GM18909 (cell line): Measurements from ENCODE around the gene TNFRSF1B.

Experiments used
- ATAC-seq: cut with Tn5 transposase; IDR thresholded peaks from one replicate; pipeline ENCODE4 v1.9.1; 2021; ENCODE audit warnings: mild to moderate bottlenecking; ENCODE audit not compliant: unreplicated experiment, poor library complexity

The TNFRSF1B gene

GRCh38 chr1:12186679-12186985 lies 19.8 kb downstream of the TNFRSF1B start:
- ATAC-seq = no peak

GRCh38 chr1:12188115-12188514 lies 21.3 kb downstream of the TNFRSF1B start:
- no peak for ATAC-seq

DNA sequence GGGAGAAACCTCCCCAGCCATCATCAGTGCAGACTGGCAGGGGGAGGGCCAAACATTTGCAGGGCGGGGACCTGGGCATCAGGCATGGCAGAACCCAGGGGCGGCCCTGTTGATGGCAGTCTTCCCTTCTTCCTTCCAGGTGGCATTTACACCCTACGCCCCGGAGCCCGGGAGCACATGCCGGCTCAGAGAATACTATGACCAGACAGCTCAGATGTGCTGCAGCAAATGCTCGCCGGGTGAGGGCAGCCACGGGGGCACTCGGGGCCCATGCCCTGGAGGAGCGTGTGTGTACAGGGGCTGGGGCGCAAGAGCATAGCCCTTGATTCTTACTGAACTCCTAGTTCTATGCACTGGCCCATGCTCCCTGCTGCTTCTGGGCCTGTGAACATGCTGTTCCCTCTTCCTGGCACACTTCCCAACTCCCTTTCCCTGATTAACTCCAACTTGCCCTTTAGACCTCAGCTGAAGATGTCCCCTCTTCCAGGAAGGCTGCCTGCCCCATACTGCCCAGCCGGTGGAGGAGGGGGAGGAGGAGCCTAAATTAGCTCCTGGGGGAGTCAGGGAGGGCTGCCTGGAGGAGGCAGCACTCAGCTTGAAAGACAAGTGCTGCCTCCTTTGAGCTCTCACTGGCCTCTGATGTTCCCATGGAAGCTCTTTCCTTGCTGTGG lies 22.0 kb downstream of the TNFRSF1B start:
- no peak for ATAC-seq

DNA sequence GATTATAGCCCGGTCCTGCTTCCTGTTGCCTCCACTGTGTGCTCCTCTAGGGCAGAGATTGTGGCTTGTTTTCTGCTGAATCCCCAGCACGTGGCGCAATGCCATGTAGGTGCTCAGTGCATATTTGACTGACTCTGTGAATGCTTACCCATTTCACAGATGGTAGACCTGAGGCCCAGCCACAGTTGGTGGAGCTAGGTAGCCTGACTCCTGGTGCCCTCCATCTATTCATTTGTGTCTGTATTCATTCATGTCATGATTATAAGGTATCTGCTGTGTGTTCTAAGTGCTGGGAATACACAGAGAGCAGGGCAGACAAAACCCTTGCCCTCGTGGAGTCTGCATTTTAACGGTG lies 22.5 kb downstream of the TNFRSF1B start:
- ATAC-seq = no peak

DNA sequence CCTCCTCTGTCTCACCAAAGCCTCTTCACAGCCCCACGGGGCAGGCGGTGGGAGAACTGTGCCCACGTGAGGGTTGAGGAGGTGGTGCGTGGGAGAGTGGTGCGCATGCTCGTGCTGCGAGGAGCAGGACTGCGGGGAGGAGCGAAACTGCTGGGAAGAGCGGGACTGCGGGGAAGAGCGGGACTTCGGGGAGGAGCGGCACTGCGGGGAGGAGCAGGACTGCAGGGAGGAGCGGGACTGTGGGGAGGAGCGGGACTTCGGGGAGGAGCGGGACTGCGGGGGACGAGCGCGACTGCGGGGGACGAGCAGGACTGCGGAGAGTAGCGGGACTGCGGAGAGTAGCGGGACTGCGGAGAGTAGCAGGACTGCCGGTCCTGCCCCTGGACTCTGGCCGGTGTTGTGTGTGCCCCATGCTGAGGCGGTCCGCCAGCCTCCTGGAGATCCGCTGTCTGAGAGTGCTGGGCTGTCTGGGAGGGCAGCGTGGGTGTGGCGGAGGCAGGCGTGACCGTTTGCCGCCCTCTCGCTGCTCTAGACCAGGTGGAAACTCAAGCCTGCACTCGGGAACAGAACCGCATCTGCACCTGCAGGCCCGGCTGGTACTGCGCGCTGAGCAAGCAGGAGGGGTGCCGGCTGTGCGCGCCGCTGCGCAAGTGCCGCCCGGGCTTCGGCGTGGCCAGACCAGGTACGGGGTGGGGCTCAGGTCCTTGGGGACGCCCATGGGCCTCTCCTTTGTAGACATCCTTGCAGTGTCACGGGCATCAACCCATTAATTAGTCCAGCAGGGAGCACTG lies 24.6 kb downstream of the TNFRSF1B start:
- no peak for ATAC-seq

- ATAC-seq = no peak
Observed at GRCh38 chr1:12194666-12195216, 27.9 kb downstream of the TNFRSF1B start.

DNA sequence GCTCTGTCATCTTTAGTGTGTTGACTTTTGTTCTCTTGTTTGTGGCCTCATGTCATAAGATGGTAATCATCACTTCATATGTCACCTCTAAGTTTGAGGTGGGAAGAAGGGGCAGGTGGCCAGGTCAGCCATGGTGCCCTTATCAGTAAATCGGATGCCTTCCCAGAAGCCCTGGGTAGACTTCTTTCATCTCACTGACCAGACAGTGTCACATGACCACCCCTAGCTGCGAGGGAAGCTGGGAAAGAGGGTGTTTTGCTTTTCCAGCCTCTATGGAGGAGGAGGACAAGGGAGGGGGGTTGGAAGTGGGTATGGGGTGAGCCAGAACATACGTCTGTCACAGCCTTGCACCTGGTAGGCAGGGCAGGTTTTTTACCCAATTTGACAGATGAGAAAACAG lies 28.6 kb downstream of the TNFRSF1B start:
- no peak for ATAC-seq

DNA sequence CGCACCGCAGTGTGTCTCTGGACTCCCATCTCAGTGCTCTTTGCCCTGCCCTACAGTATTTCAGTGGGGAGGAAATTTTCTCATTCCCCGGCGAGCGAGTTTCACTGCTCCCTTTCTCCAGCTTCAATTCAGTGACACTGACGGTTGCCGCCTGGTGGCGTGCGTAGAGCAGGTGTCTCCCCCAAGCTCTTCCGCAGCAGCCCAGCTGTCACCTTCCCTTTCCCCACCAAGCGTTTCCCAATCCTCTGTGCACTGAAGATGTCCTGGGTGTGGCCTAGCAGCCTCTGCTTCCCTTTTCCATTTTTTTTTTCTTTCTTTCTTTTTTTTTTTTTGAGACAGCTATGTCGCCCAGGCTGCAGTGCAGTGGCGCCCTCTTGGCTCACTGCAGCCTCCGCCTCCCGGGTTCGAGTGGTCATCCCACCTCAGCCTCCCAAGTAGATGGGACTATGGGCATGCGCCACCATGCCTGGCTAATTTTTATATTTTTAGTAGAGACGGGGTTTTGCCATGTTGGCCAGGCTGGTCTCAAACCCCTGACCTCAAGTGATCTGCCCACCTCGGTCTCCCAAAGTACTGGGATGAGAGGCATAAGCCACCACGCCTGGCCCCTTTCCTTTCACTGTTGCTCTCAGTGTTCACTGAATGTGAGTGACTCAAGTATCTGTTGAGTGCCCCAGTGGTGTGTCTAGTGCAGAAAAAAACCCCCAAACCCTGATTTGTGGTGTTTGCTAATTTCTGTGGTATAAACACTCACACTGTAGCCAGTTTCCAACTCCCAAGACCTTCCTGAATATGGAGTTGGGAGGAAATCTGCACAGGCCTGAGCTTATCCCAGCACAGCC lies 30.1 kb downstream of the TNFRSF1B start:
- no peak for ATAC-seq

DNA sequence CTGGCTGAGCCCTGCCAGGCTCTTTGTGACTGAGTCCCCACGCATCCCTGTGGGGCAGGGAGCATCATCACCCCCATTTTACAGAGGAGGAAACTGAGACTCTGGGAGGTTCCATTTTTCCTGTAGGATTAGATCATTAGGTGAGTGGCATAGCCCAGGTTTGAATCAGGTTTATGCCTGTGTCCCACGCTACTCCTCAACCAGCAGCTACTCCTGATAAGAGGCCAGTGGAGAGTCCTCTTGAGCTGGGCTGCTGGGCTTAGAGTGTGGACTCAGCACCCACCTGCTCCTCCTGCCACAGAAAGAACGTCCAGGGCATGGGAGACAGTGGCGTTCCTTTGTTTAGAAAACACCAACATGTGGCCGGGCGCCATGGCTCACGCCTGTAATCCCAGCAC lies 30.7 kb downstream of the TNFRSF1B start:
- no peak for ATAC-seq

DNA sequence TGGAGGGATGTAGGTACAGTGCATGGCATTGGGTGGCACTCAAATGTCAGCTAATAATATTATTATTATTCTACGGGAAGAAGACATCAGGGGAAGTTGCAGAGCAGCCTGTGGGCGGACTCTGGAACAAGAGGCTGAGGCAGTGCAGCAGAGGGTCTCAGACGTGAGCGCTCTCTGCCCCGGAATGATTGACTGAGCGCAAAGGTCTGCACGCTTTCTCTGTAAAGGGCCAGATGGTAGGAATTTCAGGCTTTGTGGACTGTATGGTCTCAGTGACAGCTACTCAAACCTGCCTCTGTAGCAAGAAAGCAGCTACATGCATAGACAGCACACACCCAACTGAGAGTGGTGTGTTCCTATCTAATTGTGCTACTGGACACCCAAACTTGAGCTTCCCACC lies 33.4 kb downstream of the TNFRSF1B start:
- ATAC-seq = no peak

- no peak for ATAC-seq
Observed at GRCh38 chr1:12201352-12202189, 34.8 kb downstream of the TNFRSF1B start.

- ATAC-seq = no peak
Observed at GRCh38 chr1:12202190-12202497, 35.4 kb downstream of the TNFRSF1B start.

DNA sequence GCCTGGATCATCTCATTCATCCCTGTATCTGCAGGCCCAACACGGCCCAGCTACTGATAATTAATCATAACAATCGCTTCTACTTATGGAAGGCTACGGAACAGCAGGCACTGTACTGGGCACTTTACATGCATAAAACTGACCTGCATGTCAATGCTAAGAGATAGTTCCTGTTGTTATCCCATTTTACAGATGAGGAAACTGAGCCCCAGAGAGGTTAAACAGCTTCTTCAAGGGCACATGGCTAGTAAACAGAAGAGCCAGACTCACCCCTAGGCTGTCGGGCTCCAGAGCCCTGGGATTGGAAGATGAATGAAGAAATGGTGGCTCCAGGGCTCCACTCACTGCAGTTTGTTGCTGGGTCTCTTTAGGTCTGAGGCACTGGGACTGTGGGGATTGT lies 35.8 kb downstream of the TNFRSF1B start:
- ATAC-seq = no peak

DNA sequence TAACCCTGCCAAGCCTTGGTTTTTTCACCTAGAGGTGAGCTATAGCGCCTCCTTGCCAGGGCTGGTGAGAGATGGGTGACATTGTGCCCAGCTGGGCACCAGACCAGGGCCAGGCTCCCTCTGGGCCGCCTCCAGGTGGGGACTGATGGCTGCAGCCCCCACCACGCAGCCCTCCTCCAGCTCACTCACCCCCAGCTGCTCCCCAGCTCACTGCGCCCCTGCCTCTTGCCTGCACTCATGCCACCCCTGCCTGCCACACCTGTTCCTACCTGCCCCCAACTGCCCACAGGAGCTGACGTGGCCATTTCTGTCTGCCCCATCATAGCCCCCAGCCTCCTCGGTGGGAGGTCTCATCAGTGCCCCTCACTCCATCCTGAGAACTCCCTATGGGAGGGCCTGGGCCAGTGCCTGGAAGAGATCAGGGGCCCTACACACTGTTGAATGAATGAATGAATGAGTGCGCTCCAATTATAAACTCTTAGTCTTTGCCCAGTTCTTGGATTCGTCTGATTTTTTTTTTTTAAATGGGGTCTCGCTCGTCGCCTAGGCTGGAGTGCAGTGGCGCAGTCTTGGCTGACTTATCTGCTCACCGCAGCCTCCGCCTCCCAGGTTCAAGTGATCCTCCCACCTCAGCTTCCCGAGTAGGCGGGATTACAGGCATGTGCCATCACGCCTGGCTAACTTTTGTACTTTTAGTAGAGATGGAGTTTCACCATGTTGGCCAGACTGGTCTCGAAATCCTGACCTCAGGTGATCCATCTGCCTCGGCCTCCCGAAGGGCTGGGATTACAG lies 36.6 kb downstream of the TNFRSF1B start:
- no peak for ATAC-seq

- no peak for ATAC-seq
Observed at GRCh38 chr1:12204140-12204539, 37.3 kb downstream of the TNFRSF1B start.

- no peak for ATAC-seq
Observed at GRCh38 chr1:12204754-12205658, 38.2 kb downstream of the TNFRSF1B start.

GRCh38 chr1:12206238-12206637 lies 39.4 kb downstream of the TNFRSF1B start:
- no peak for ATAC-seq

DNA sequence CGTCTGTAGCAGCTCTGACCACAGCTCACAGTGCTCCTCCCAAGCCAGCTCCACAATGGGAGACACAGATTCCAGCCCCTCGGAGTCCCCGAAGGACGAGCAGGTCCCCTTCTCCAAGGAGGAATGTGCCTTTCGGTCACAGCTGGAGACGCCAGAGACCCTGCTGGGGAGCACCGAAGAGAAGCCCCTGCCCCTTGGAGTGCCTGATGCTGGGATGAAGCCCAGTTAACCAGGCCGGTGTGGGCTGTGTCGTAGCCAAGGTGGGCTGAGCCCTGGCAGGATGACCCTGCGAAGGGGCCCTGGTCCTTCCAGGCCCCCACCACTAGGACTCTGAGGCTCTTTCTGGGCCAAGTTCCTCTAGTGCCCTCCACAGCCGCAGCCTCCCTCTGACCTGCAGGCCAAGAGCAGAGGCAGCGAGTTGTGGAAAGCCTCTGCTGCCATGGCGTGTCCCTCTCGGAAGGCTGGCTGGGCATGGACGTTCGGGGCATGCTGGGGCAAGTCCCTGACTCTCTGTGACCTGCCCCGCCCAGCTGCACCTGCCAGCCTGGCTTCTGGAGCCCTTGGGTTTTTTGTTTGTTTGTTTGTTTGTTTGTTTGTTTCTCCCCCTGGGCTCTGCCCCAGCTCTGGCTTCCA lies 40.1 kb downstream of the TNFRSF1B start:
- ATAC-seq = no peak
